Aorta (tissue), 5 donors: ENCODE results near the gene MEF2C. TPM values are rescaled to one million over a fixed set of nuclear protein-coding genes. Genes with fewer than 3 reads are reported as not detected.

Experiments
- ATAC-seq: fragments of 200-7000 bp; cut with Tn5 transposase; one replicate; pipeline ENCODE4 v1.9.1; 2022; ENCODE audit warnings: moderate library complexity; ENCODE audit not compliant: low FRiP score
- DNase-seq, 2 donors: peaks; one replicate each; pipeline ENCODE4 v3.0.0-alpha.2; 2020
- H3K27ac ChIP-seq, 2 donors: one replicate each; pipeline ENCODE4 v1.5.1; 2013; ENCODE audit warnings: low read length in 2 of 2, mild to moderate bottlenecking in 2 of 2, moderate library complexity in 2 of 2, control low read depth in 1 of 2, inconsistent platforms in 1 of 2, low read depth in 1 of 2
- H3K27me3 ChIP-seq, 2 donors: one replicate each; pipeline ENCODE4 v1.6.1; 2013; ENCODE audit warnings: control low read depth in 1 of 2, low read length in 1 of 2, mild to moderate bottlenecking in 1 of 2, moderate library complexity in 1 of 2; ENCODE audit not compliant: insufficient read depth in 2 of 2, control insufficient read depth in 1 of 2
- H3K36me3 ChIP-seq, 2 donors: one replicate each; pipeline ENCODE4 v1.6.1; 2013; ENCODE audit warnings: control low read depth in 1 of 2, low read length in 1 of 2, mild to moderate bottlenecking in 1 of 2; ENCODE audit not compliant: insufficient read depth in 2 of 2, control insufficient read depth in 1 of 2
- H3K4me1 ChIP-seq, 2 donors: one replicate each; pipeline ENCODE4 v1.6.1; 2013; ENCODE audit warnings: low read length in 2 of 2, control low read depth in 1 of 2, mild to moderate bottlenecking in 1 of 2, moderate library complexity in 1 of 2; ENCODE audit not compliant: insufficient read depth in 2 of 2, control insufficient read depth in 1 of 2
- H3K4me3 ChIP-seq, 2 donors: one replicate each; pipeline ENCODE4 v1.5.1; 2013; ENCODE audit warnings: low read length in 2 of 2, control low read depth in 1 of 2, mild to moderate bottlenecking in 1 of 2
- H3K9me3 ChIP-seq: one replicate; pipeline ENCODE4 v1.6.1; 2013; ENCODE audit warnings: mild to moderate bottlenecking, low read length; ENCODE audit not compliant: control insufficient read depth
- WGBS, 2 donors: extraction: QIAGEN DNeasy Blood & Tissue Kit; methylation state at CpG; one replicate each; pipeline ENCODE4 v1.1.7; 2013; 5-methylcytosine and 5-hydroxymethylcytosine counted together
- intact Hi-C, 2 donors: fragments of 100-400 bp; cut with DNase I; formaldehyde crosslinking; loops; one replicate each; pipeline versions ENCODE4 v1.14.2 to v1.15.0; 2022
- polyA plus RNA-seq, 2 donors: library from polyadenylated mRNA; stranded (reverse); fragments of 200-250 nt; gene quantifications; one replicate each; pipeline ENCODE4 v1.2.3, GENCODE V29; 2013
- total RNA-seq, 2 donors: library from RNA; stranded (reverse); fragmentation: NEBNext Ultra II Directional; extraction: Animal tissue kit (Norgen Biotek cat#: 25700); gene quantifications; one replicate each; pipeline ENCODE4 v1.2.1, GENCODE V29; 2021
- donor health status: healthy with polysubstance abuse.
- donor health status: Bipolar disorder and iron deficiency.
- donor health status: DM: no; HTN: no; CAD: no.
- donor health status: DM: no; HTN: no; CAD: no.
- donor health status: DM: yes; HTN: yes; CAD: no.

Gene MEF2C
- total and polyA plus RNA-seq, 4 donors = 22.0 to 186 (median 80.3) TPM

DNA sequence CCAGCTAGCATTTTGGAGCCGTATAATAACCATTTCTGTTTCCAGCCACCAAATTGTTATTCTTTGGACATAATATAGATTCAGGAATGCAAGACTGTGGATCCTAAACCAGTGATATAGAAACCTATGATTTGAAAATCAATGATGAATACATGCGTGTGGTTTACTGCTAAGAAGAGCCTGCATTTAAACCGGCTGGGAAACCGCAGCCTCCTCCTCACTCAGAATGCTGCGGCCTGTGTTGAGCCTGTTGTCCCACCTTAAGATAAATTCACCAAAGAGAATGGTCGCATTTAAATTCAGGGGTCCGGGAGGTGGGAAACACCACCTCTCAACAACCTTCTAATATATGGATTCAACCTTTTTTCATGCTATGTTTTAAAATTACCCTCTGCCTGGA is 148.0 kb downstream of the MEF2C start:
- intact Hi-C loops = loop anchor here (5.0 to 10.0 kb wide), 9 partner anchors 32 to 1532 kb away; partner anchors contain the start of gene MEF2C (in 1 of the 2)
- 43 to 48% methylated on average over 7 of the region's 7 CpGs for WGBS, 2 donors
- DNase-seq = no peak
- no peaks in the 10 kb centered on the region for H3K36me3 ChIP-seq
- peak overlapping the region; percentile 57 to 67 for H3K27ac ChIP-seq
- H3K4me1 ChIP-seq = peaks cover 4 to 10% of the 10 kb centered on the region in 2 donors
- peak overlapping the region in 1 of 2 donors; percentile 1 for H3K4me3 ChIP-seq
- no peaks in the 10 kb centered on the region for H3K9me3 ChIP-seq
- no peak for ATAC-seq
- no peaks in the 10 kb centered on the region for H3K27me3 ChIP-seq

DNA sequence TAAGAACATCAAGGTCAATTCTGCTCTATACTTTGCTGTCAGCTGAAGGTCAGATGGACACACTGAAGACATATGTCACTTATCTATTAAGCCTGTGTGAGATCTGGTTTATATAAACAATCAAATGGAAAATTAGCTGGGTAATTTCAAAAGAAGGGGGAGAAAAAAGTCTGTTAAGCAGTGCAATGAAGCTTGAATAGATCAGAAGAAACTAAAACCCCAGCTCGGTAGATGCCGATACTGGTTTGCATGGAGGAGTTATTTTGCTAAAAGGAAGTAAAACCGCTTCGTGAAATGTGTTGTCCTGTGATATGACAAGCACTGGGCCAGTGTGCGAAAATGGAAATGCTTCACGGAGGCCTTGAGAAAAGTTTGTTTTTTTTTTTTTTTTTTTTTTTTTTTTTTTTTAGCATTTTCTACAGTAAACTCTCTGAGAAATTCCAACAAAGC is 148.8 kb downstream of the MEF2C start:
- Histone ChIP-seq H3K27ac (peak overlapping the region in 1 of 2 donors; percentile 14), H3K36me3 (no peaks in the 10 kb centered on the region), H3K4me3 (no peak overlapping the region), H3K4me1 (peaks cover 3 to 10% of the 10 kb centered on the region in 2 donors), H3K9me3 (no peaks in the 10 kb centered on the region), H3K27me3 (no peaks in the 10 kb centered on the region)
- WGBS, 2 donors = 12 to 20% methylated on average over 6 of the region's 6 CpGs
- intact Hi-C loops = loop anchor here (5.0 to 10.0 kb wide), 9 partner anchors 33 to 1533 kb away; partner anchors contain the start of gene MEF2C (in 1 of the 2)
- DNase-seq (peak in 1 of 2 donors; percentile 59), ATAC-seq (peak; percentile 33)

DNA sequence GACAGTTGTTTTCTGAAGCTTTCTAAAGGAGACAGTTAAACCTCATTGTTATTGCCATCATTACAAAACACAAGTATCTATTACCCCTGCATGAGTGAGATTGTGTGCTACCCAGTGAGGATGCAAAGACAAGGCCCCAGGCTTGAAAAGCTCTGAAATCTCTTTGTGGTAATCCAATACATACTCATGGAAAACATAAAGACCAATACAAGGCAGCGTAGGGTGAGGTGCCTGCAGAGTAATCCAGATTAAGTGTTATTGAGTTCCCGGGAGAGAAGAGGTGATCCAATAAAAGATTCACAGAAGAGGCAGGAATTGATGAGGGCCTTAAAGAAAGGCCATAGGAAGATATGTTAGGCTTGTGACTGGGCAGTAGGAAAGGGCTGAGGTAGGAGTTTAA is 150.1 kb downstream of the MEF2C start:
- no peaks in the 10 kb centered on the region for H3K9me3 ChIP-seq
- no peak for ATAC-seq
- peaks cover 3 to 9% of the 10 kb centered on the region in 2 donors for H3K4me1 ChIP-seq
- no peaks in the 10 kb centered on the region for H3K27me3 ChIP-seq
- H3K27ac ChIP-seq = peak overlapping the region; percentile 91 to 100
- no peak overlapping the region for H3K4me3 ChIP-seq
- intact Hi-C loops = loop anchor here (2.0 to 10.0 kb wide), 10 partner anchors 34 to 1534 kb away; partner anchors contain the start of gene MEF2C (in 1 of the 2)
- no peak for DNase-seq
- WGBS, 2 donors = 86 to 90% methylated on average over 2 of the region's 2 CpGs
- H3K36me3 ChIP-seq = no peaks in the 10 kb centered on the region

DNA sequence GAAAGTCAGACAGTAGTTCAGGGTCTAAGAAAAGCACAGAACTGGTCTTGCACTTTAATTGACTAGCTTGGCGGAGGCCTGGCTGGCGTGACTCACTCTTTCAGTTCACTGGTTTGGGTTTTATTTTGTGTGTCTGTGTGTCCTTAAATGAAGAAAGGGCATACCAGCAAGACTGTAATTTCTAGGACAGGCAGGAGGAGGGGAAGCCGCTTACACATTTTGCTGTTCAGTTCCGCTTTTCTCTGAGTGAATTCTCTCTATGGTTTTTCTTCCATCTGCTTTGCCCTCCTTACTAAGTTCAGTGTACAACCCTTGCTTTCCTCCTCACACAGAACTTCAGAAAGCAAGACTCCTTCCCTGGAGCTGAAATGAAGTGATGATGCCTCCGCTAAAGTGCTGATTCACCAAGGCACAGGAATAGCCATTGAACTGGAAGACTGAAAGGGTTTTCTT is 150.8 kb downstream of the MEF2C start:
- Histone ChIP-seq H3K36me3 (no peaks in the 10 kb centered on the region), H3K9me3 (no peaks in the 10 kb centered on the region), H3K4me3 (peak overlapping the region in 1 of 2 donors; percentile 26), H3K27me3 (no peaks in the 10 kb centered on the region), H3K4me1 (peaks cover 3 to 8% of the 10 kb centered on the region in 2 donors), H3K27ac (peak overlapping the region; percentile 91 to 100)
- intact Hi-C loops = loop anchor here (2.0 to 10.0 kb wide), 10 partner anchors 35 to 1535 kb away; partner anchors contain the start of gene MEF2C (in 1 of the 2)
- ATAC-seq (peak; percentile 68), DNase-seq (peak; percentile 85 to 87)
- 4 to 8% methylated on average over 5 of the region's 5 CpGs for WGBS, 2 donors

DNA sequence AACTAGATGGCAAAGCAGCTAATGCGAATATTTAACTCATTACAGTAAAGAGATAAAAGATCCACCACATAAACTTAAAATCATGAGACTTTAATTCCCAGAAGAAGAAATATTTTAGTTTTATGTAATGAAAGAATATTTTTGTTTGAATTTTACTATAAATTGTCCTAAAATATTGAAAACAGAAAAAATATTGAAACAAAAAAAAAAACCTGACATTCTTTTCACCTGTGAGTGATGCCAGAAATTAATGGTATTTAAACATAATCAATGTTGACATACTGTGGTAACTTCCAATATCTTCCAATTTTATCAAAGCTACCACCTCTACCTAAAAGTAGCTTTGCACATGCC is 153.2 kb downstream of the MEF2C start:
- intact Hi-C loops = loop anchor here (5.0 to 10.0 kb wide), 12 partner anchors 37 to 1657 kb away; partner anchors contain the start of gene MEF2C (in 1 of the 2)
- DNase-seq = no peak
- H3K27me3 ChIP-seq = no peaks in the 10 kb centered on the region
- no peaks in the 10 kb centered on the region for H3K9me3 ChIP-seq
- H3K27ac ChIP-seq = peak overlapping the region in 1 of 2 donors; percentile 78
- ATAC-seq = no peak
- peaks cover 3 to 4% of the 10 kb centered on the region in 2 donors for H3K4me1 ChIP-seq
- H3K36me3 ChIP-seq = no peaks in the 10 kb centered on the region
- WGBS, 2 donors = 3 to 4% methylated on average over 1 of the region's 1 CpG
- H3K4me3 ChIP-seq = no peak overlapping the region

DNA sequence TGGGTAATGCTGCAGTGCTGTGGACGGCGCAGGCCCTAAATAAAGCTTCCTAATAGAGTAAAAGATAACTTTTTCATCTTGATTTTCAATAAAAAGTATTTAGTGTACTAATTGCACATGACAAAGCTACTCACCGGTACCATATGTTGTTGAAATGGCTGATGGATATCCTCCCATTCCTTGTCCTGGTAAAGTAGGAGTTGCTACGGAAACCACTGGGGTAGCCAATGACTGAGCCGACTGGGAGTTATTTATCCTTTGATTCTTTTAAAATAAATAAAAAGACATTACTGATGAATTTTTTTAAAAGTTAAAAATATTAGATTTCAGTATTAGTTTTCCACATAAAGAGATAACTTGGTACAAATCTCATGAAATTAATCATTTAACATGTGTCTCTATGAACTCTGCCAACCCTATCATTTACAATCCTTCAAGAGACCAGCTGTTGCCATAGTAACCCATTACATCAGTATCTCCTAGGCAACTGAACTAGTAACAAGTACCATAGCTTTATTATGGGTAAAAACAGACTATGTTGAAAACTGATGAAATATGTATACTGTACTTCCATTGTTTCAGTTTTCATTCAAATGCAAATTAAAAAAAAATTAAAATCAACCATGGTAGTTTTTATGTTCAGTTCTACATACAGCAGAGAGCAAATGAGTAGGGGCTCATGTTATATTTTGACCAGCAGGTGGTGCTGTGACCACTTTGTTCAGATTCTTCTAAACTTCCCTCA is 153.7 kb downstream of the MEF2C start:
- H3K4me1 ChIP-seq = peaks cover 3 to 4% of the 10 kb centered on the region in 2 donors
- no peaks in the 10 kb centered on the region for H3K27me3 ChIP-seq
- no peaks in the 10 kb centered on the region for H3K9me3 ChIP-seq
- ATAC-seq (peak; percentile 83), DNase-seq (peak in 1 of 2 donors; percentile 55)
- peak overlapping the region in 1 of 2 donors; percentile 14 for H3K27ac ChIP-seq
- intact Hi-C loops = loop anchor here (5.0 to 10.0 kb wide), 3 partner anchors 1546 to 1658 kb away; no protein-coding TSS in a partner anchor
- H3K36me3 ChIP-seq = no peaks in the 10 kb centered on the region
- no peak overlapping the region for H3K4me3 ChIP-seq
- WGBS, 2 donors = 40 to 44% methylated on average over 5 of the region's 5 CpGs

DNA sequence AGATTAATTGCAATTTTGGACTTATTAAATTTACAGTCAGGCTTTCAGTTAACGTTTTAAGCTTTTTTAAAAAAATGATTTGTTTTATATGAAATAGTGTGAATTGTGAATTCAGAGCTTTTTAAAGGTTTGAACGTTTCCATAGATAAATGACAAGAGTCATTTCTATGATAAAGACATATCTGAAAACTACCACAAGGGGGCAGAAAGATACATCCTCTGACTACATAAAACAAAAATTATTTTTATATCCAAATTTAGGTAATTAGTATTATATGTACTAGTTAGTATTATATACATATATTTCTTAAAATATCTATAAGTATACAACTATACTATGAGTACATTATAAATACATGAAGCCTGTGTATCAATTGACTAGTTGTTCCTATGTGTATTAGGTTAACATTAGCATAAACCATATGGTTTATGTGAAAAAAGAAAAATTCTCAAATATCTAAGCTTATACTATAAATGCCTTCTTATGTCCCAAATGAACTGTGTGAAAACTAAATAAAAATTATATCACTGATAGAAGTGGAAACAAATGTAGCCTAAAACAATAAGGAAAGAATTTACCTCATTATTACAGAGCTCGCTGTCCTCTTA is 155.2 kb downstream of the MEF2C start:
- WGBS, 2 donors = 36 to 38% methylated on average over 3 of the region's 3 CpGs
- Histone ChIP-seq H3K36me3 (no peaks in the 10 kb centered on the region), H3K4me1 (peaks cover 0 to 1% of the 10 kb centered on the region in 2 donors), H3K4me3 (no peak overlapping the region), H3K27me3 (no peaks in the 10 kb centered on the region), H3K27ac (no peak overlapping the region), H3K9me3 (no peaks in the 10 kb centered on the region)
- ATAC-seq = no peak
- DNase-seq = no peak
- intact Hi-C loops = loop anchor here (5.0 to 10.0 kb wide), 3 partner anchors 1547 to 1659 kb away; no protein-coding TSS in a partner anchor

DNA sequence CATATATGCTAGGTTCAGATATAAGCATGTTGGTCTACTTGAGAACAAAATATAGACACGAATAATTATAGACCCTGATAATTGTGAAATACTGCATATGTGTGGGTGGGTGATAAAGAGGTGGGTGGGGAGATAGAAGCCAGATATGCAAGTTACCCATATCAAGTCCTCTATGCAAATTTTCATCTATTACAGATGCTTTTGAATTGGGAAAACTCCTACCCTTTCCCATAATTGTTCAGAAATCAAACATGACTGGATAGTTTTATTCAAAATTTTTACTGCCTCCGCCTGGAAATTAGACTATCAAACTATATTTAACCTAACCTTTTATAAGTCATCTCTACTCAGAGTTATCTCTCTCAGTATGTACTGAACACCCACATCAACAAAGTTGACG is 157.5 kb downstream of the MEF2C start:
- Histone ChIP-seq H3K27me3 (no peaks in the 10 kb centered on the region), H3K36me3 (no peaks in the 10 kb centered on the region), H3K4me3 (no peak overlapping the region), H3K27ac (no peak overlapping the region), H3K9me3 (no peaks in the 10 kb centered on the region), H3K4me1 (no peaks in the 10 kb centered on the region)
- 69 to 70% methylated on average over 3 of the region's 3 CpGs for whole genome bisulfite sequencing, 2 donors
- DNase-seq (no peak), ATAC-seq (no peak)
- intact Hi-C loops = loop anchor here (5.0 to 10.0 kb wide), 3 partner anchors 1549 to 1662 kb away; no protein-coding TSS in a partner anchor
